GM18498 (cell line): ENCODE data around the gene PTPRN2.
"Not testable (repeated sequence)": the region's sequence is repeated elsewhere in the genome, so short reads cannot be mapped to it uniquely, and the experiment has no call there.

Experiments used
- ATAC-seq: cut with Tn5 transposase; IDR thresholded peaks from one replicate; pipeline ENCODE4 v1.9.1; 2021; ENCODE audit warnings: mild to moderate bottlenecking, moderate library complexity; ENCODE audit not compliant: unreplicated experiment

PTPRN2 gene

GRCh38 chr7:157517782-157518513, 1069.7 kb downstream of the PTPRN2 start:
- ATAC-seq = no peak

DNA sequence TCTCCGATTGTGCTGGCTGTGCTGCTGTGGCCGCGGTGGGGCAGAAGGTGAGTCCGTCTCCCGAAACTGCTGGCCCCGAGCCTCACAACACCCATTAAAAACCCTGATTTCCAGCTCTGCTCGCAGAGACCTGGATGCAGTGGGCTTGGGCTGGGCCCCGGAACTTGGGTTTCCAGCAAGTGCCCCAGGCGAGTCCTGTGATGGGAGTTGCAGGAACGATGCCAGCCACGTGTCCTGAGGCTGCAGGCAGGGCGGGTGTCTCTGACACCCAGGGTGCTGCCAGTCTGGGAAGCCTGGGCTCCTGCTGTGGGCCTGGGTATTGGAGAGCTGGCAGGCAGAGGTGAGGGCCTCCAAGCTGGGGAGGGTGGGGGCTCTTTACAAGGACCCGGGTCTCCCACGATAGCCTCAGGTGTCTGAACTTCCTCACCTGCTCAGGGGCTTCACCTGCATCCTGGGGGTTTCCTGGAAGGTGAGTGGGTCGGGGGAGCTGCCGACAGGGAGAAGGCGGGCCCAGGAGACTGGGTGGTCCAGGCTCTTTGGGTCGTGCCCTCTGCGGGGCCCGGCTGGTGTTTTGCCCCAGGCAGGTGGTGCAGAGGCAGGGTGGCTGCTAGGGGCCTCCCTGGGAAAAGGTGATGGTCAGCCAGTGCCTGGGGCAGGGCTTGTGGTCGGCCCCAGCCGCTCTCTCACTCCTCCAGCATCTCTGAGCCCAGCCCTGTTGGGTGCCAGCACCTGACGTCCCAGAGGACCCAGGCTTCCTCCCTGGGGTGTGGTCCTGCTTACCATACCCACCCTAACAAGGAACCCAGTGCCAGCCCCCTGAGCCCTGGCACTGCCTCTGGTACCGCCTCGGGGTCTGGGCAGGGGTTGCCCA, 1070.5 kb downstream of the PTPRN2 start:
- no peak for ATAC-seq

- no peak for ATAC-seq
These were observed 1071.3 kb downstream of the PTPRN2 start for GRCh38 chr7:157516311-157516710.

DNA sequence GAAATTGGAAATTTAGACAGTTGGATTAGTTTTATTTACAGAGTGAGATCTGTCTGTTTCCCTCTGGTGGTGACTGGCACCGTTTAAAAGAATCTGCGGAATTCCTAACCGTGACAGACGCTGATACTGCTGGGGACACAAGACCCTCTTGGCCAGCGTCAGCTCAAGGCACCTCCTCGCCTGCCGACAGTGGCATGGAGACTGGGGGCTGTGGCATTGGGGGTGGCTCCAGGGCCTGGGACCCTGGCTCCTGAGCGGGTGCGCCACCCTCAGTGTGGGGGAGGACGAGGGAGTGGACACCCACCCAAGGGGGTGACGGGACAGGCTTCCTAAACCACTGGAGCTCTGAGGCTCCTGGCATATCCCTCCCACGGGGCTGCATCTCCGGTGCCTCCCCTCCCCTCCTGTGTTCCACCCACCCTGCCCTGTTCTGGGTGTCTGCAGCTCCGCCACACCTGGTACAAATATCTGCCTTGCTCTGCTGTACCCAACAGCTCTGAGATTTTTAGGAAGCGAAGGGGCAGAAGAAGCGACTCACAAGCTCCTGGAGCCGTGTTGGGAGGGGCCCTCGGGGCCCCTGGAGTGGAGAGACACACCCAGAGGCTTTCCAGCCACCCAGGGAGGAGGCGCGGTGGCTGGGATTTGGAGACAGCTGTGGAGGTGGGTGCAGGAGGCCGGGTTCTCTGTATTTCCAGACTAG, 1072.1 kb downstream of the PTPRN2 start:
- no peak for ATAC-seq

- no peak for ATAC-seq
These were observed 1072.9 kb downstream of the PTPRN2 start for GRCh38 chr7:157514746-157515145.

DNA sequence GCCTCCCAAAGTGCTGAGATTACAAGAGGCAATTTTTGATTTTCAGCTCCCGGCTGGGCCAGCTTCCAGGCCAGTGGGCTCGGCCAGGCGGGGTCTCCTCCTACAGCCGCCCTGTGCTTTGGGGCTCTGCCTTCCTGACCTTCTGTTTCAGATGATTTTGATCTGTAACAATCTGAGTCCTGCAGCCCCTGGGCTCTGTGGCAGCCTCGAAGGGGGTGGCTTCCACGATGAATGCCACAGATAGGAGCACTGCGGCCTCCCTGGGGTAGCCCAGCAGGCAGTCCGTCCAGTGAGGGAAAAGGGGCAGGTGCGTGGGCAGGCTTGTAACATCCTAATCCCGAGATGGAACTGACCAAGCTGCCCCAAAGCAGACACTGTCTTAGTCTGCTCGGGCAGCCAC, 1073.3 kb downstream of the PTPRN2 start:
- ATAC-seq = no peak

- no peak for ATAC-seq
These were observed 1073.9 kb downstream of the PTPRN2 start for GRCh38 chr7:157513682-157514081.

GRCh38 chr7:157513162-157513621, 1074.4 kb downstream of the PTPRN2 start:
- ATAC-seq = no peak

DNA sequence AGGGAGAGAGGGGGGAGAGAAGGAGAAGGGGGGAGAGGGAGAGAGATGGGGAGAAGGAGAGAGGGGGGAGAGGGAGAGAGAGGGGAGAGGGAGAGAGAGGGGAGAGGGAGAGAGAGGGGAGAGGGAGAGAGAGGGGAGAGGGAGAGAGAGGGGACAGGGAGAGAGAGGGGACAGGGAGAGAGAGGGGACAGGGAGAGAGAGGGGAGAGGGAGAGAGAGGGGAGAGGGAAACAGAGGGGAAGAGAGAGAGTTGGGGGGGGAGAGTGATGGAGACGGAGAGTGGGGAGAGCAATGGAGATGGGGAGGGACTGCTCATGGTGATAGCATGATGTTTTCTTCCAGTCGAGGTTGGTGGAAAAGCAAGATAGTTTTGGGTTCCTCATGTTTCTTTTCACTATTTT, 1078.4 kb downstream of the PTPRN2 start:
- ATAC-seq = no peak

- no peak for ATAC-seq
These were observed 1079.1 kb downstream of the PTPRN2 start for GRCh38 chr7:157508477-157508881.

- no peak for ATAC-seq
These were observed 1079.6 kb downstream of the PTPRN2 start for GRCh38 chr7:157507987-157508386.

GRCh38 chr7:157506268-157506667, 1081.4 kb downstream of the PTPRN2 start:
- no peak for ATAC-seq

GRCh38 chr7:157505646-157506045, 1082.0 kb downstream of the PTPRN2 start:
- ATAC-seq = no peak

DNA sequence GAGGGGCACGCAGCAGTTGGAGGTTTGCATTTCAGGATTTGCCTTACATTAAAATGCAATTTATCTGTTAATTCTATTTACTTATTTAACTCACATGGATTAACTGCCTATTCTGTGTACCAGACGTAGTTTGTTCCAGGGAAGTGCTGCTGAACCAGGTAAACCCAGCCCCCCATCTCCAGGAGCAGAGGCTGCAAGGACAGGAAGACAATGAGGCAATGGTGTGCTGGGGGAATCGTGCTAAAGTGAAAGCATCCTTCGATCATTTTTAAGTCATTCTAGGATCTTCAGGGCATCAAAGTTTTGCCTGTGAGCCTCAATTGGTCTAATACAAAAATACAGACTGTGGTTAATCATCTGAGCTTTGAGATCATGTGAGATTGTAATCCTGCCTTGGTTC, 1084.4 kb downstream of the PTPRN2 start:
- no peak for ATAC-seq

- ATAC-seq = no peak
These were observed 1084.9 kb downstream of the PTPRN2 start for GRCh38 chr7:157502701-157503111.

- no peak for ATAC-seq
These were observed 1086.0 kb downstream of the PTPRN2 start for GRCh38 chr7:157501581-157501980.

- ATAC-seq = not testable (repeated sequence)
These were observed 1086.6 kb downstream of the PTPRN2 start for GRCh38 chr7:157500989-157501540.

DNA sequence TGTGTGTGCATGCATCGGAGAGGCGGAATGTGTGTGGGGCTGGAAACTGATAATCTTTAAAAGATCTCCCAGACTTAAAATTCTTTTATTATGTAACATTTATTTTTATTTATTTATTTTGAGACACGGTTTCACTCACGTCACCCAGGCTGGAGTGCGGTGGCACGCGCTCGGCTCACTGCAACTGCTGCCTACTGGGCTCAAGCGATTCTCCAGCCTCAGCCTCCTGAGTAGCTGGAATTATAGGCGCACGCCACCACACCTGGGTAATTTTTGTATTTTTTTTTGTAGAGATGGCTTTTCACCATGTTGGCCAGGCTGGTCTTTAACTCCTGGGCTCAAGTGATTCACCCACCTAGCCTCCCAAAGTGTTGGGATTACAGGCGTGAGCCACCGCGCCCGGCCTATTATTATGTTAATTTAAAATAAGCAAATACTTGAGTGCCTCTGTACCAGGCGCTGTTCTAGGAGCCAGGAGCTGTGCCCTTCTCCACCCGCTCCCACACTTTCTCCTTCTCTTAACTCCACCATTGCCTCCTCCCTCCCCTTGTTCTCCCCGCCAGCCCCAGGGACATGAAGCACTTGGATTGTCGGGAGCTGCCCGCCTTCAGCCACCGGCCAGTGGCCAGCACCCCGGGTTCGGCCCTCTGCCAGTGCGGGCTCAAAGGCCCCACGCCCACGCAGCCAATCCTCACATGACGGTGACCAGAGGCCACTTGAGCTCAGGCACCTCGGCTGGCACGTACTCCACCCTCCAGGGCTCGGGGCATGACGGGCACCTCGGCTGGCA, 1087.3 kb downstream of the PTPRN2 start:
- no peak for ATAC-seq

GRCh38 chr7:157499835-157500153, 1087.8 kb downstream of the PTPRN2 start:
- ATAC-seq = no peak

DNA sequence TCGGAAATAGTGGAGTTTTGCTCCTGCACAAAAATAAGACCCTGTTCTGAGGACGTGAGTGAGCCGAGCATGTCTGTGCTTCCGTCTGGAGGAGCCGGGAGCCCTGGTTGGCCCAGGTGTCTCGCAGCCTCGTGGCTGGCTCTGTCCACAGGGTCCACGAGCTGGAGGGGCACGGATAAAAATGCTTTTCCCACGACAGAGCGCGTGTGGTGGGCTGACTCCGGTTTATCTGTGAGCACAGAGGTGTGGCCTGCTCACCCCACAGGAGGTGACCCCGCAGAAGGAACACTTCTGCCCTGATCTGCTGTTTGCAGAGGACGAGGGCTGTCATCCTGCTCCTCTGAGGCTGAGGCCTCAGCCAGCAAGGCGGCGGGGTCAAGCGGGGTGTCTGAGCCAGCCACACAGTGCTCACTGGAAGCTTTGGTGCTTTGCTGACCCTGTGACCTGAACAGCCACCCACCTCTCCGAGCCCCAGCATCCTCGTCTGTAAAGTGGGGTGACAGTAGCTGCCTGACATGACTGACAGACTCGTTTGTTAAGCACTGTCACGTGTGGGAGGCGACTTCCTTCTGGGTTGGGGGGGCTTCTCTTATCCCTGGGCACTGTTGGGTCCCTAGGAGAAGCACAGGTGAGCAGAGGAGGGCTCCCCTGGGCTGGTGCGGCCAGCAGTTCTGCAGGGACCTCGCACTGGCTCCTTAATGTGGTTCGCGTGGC, 1088.3 kb downstream of the PTPRN2 start:
- ATAC-seq = no peak
